Lower leg skin (tissue), 3 donors: ENCODE results near the gene NRG3.

ENCODE experiments used
- CTCF ChIP-seq, 3 donors: fragments of 450-650 bp; IDR thresholded peaks; one replicate each; pipeline ENCODE4 v1.5.1; 2016; ENCODE audit warnings: antibody characterized with exemption in 3 of 3, mild to moderate bottlenecking in 3 of 3, moderate library complexity in 2 of 3
- POLR2A ChIP-seq, 2 donors: fragments of 450-650 bp; IDR thresholded peaks; one replicate each; pipeline ENCODE4 v1.6.1; 2016 to 2017; ENCODE audit warnings: antibody characterized with exemption in 2 of 2, mild to moderate bottlenecking in 1 of 2, moderate library complexity in 1 of 2

GRCh38 chr10:82409671-82410070 is 534.7 kb downstream of the NRG3 start:
- no peak for TF ChIP-seq CTCF (IDR thresholded peaks at IDR 0.05)
- no peak for TF ChIP-seq POLR2A (IDR thresholded peaks at IDR 0.05)
